Fibroblast of skin of right quadriceps (primary cell): ENCODE measurements around the gene GPR31.
A peak's percentile ranks its signal among the peaks of the same experiment; 100 is the strongest.

Experiments used
- DNase-seq: peaks from one replicate; pipeline ENCODE4 v3.0.0-alpha.2; 2013

GPR31 gene

GRCh38 chr6:167165858-167166471 is 8.2 kb upstream of the GPR31 start:
- no peak for DNase-seq

GRCh38 chr6:167164261-167164660 is 6.5 kb upstream of the GPR31 start:
- no peak for DNase-seq

- no peak for DNase-seq
Measured at GRCh38 chr6:167163476-167164011, 5.8 kb upstream of the GPR31 start.

GRCh38 chr6:167162591-167162990 is 4.8 kb upstream of the GPR31 start:
- DNase-seq, result no peak

- DNase-seq, result no peak
Measured at GRCh38 chr6:167161851-167162467, 4.2 kb upstream of the GPR31 start.

- DNase-seq, result no peak
Measured at GRCh38 chr6:167157414-167157813, 366 bp downstream of the GPR31 start.

- no peak for DNase-seq
Measured at GRCh38 chr6:167154895-167155294, 2.9 kb downstream of the GPR31 start.

GRCh38 chr6:167154291-167154690 is 3.5 kb downstream of the GPR31 start:
- no peak for DNase-seq

GRCh38 chr6:167153521-167153959 is 4.2 kb downstream of the GPR31 start:
- DNase-seq, result peak; percentile 5

- DNase-seq, result no peak
Measured at GRCh38 chr6:167152862-167153261, 4.9 kb downstream of the GPR31 start.

GRCh38 chr6:167151648-167152047 is 6.1 kb downstream of the GPR31 start:
- no peak for DNase-seq

GRCh38 chr6:167150941-167151549 is 6.7 kb downstream of the GPR31 start:
- no peak for DNase-seq

- no peak for DNase-seq
Measured at GRCh38 chr6:167148997-167149396, 8.8 kb downstream of the GPR31 start.

GRCh38 chr6:167148021-167148420 is 9.8 kb downstream of the GPR31 start:
- DNase-seq, result no peak

- DNase-seq, result no peak
Measured at GRCh38 chr6:167146977-167147376, 10.8 kb downstream of the GPR31 start.

GRCh38 chr6:167146135-167146534 is 11.6 kb downstream of the GPR31 start:
- DNase-seq, result peak; percentile 2

- DNase-seq, result no peak
Measured at GRCh38 chr6:167145461-167145860, 12.3 kb downstream of the GPR31 start.

GRCh38 chr6:167143041-167143440 is 14.7 kb downstream of the GPR31 start:
- DNase-seq, result no peak

GRCh38 chr6:167142433-167142761 is 15.4 kb downstream of the GPR31 start:
- DNase-seq, result no peak

GRCh38 chr6:167141667-167142432 is 15.9 kb downstream of the GPR31 start:
- no peak for DNase-seq

- DNase-seq, result no peak
Measured at GRCh38 chr6:167140589-167141474, 16.9 kb downstream of the GPR31 start.

GRCh38 chr6:167139761-167140160 is 18.0 kb downstream of the GPR31 start:
- DNase-seq, result no peak

GRCh38 chr6:167137881-167138280 is 19.9 kb downstream of the GPR31 start:
- DNase-seq, result no peak
